HL-60/S4 treated with phorbol 12-myristate 13-acetate at 8.2 ng/mL for 4 days and 3 days (cell line): ENCODE data around the gene THAP2.
"Not testable (repeated sequence)": the region's sequence is repeated elsewhere in the genome, so short reads cannot be mapped to it uniquely, and the experiment has no call there.

Source experiments
- in situ Hi-C: fragments of 300-500 bp; cut with MboI; formaldehyde crosslinking; loops from 2 replicates; pipeline ENCODE4 v1.15.0; 2022; ENCODE audit warnings: low sequenced_read_pairs

THAP2 gene

GRCh38 chr12:71661977-71662530 lies 2.0 kb upstream of the THAP2 start:
- in situ Hi-C loops: no loop called here

DNA sequence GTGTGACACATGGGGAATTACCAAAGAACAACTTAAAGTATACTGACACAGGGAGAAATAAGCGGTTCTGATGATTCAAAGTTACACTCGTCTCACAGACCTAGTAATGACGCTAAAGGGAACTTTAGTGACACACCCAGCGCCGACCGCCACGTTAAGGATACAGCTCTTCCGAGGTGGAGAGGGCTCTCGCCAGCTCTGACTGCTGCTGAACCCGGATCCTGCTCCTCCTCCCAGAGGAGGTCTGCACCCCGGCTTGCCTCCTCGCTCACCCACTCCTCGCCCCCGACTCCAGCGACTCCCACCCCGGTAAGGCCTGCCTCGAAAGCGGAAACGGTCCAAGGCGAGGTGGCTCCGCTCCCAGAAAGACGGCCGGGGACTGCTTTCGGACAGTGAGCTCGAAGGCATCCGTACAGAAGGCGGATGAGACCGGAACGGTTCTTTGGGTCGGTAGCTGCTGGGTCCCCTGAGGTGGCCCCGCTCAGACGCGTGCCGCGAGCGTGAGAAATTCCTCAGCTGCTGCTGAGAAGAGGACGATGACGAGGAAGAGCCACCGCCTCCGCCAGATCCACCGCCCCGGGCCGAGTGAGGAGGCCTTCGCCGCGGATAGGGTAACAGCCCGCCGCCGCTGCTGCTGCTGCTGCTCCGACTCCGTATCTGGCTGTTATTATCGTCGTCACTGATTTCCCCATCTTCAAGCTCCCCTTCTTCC lies 1.1 kb upstream of the THAP2 start:
- in situ Hi-C loops: no loop called here

DNA sequence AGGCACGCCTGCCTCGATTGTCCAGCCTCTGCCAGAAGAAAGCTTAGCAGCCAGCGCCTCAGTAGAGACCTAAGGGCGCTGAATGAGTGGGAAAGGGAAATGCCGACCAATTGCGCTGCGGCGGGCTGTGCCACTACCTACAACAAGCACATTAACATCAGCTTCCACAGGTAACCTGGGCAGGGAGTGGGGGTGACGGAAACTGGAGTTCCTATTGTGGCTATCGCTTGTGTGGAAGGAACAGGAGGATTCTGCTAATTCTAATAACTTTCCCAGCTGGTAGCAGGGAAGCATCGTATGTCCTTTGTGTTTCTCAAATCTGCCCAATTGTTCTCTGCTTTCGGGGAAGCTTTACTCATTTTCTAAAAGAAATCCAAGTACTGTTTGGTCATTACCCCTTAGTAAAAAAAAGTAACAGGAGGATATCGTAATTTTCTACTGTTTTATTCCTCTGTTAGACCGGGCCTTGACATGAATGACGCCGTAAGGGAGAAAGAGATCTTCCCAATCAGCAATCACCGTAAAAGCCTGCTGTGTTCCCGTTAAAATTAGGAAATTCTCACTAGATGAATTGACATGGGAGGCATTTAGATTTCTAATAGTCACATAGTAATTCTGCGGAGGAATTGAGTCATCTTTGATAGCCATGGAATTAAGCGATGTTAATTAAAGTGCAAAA lies 449 bp downstream of the THAP2 start:
- in situ Hi-C loops: no loop called here

GRCh38 chr12:71665090-71665463 lies 976 bp downstream of the THAP2 start:
- in situ Hi-C loops: no loop called here

- in situ Hi-C loops: no loop called here
These were observed 2.2 kb downstream of the THAP2 start for GRCh38 chr12:71666259-71666658.

DNA sequence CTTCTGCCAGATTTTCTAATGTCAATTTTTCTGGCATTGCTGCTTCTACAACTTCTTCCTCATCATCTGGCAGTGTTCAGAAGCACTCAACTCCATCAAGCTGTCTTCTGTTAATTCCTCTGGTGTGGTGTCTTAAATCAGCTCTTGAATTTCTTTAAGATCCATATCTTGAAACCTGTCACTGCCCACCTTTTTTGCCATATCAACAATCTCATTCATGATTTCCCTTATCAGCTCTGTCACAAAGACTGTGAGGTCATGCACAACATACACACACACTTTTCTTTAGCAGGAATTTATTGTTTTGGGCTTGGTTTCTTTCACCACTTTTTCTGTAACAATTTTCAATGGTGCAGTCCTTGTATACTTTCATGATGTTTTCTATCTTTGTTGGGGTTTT lies 7.2 kb downstream of the THAP2 start:
- in situ Hi-C loops: no loop called here

GRCh38 chr12:71671816-71672215 lies 7.7 kb downstream of the THAP2 start:
- in situ Hi-C loops: no loop called here

DNA sequence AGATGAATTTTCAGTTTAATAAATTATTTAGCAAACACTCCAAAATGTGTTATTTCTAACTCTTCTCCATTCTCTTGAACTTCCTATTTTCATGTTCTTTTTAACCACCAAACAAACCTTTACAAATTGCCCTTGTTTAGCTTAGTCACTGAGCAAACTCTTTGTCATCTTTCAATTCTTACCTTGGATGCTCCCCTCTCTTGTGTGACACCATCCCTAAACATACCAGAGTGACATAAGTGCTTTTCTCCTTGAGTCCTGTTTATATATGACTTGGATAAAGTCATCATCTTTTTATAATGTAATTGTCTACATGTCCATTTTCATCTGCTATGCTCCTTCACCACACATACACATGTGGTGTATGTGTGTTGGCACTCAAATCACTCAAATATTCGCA lies 18.4 kb downstream of the THAP2 start:
- in situ Hi-C loops: no loop called here

- in situ Hi-C loops: no loop called here
These were observed 19.5 kb downstream of the THAP2 start for GRCh38 chr12:71683633-71684032.

GRCh38 chr12:71684081-71684480 lies 20.0 kb downstream of the THAP2 start:
- in situ Hi-C loops: no loop called here

DNA sequence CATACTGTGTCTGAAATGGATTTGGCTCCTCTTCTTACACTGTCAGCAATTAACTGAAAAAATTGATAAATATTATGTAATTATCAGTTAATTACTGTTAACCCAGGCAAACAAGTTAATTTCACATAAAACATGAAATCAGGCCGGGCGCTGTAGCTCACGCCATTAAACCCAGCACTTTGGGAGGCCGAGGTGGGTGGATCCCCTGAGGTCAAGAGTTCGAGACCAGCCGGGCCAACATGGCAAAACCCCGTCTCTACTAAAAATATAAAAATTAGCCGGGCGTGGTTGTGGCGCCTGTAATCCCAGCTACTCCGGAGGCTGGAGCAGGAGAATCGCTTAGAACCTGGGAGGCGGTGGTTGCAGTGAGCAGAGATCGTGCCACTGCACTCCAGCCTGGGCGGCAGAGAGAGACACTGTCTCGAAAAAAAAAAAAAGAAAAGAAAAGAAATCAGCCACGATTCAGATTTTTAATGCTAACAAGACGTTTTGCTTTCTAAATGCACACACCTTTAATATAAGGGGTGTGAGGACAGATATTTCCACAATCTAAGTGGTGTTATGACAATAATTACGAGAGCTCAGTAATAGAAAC lies 21.3 kb downstream of the THAP2 start:
- in situ Hi-C loops: no loop called here

DNA sequence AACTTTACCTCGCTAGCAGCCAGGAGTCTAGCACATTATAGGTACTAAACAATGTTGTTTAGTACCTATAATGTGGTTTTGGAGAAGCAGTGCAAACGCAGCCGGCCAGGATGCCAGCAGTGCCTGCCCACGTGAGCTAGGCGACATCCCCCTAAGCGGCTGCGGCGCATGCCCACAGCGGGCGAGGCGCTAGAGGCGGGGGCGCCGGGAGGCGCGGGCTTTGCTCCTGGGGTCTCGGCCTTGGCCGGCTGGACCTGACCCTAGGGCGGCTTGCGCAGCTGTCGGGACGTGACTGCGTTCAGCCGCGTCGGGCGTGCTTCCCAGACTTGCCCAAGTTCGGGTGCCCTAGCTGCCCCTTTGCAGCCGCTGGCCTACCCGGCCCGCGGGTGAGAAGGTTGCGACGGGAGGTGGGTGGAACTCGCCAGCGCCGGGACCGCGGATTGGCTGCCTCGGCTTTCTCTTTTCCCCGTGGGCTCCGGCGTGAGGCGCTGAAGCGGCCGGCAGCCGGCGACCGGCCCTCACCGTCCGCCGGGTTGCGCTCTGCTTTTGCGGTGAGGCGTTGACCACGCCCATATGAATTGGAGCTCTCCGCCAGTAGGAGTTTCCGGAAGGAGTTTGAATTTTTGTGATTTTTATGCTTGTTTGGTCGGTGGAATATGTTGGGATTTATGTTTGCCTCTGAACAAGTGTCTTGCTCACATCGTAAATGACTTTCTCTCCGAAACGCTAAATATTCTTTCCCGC lies 22.0 kb downstream of the THAP2 start, which contains the start of gene TMEM19:
TSS of gene TMEM19 (plus strand) at position 169 of the 744 bp plus-strand sequence. CDS start 599 bp downstream, outside the sequence.
- in situ Hi-C loops: no loop called here

- in situ Hi-C loops: no loop called here
These were observed 22.5 kb downstream of the THAP2 start for GRCh38 chr12:71686658-71687025.

DNA sequence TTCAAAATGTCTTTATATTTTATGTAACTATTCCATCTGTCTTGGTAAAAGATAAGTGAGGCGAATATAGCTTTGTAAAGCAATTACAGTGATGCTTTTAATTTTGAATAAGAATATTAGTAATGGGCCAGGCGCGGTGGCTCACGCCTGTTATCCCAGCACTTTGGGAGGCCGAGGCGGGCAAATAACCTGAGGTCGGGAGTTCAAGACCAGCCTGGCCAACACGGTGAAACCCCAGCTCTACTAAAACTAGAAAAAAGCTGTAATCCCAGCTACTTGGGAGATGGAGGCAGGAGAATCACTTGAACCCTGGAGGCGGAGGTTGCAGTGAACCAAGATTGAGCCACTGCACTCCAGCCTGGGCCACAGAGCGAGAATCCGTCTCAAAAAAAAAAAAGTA lies 23.1 kb downstream of the THAP2 start:
- in situ Hi-C loops: not testable (repeated sequence)

GRCh38 chr12:71688961-71689570 lies 25.0 kb downstream of the THAP2 start:
- in situ Hi-C loops: no loop called here

- in situ Hi-C loops: no loop called here
These were observed 27.5 kb downstream of the THAP2 start for GRCh38 chr12:71691504-71692129.

DNA sequence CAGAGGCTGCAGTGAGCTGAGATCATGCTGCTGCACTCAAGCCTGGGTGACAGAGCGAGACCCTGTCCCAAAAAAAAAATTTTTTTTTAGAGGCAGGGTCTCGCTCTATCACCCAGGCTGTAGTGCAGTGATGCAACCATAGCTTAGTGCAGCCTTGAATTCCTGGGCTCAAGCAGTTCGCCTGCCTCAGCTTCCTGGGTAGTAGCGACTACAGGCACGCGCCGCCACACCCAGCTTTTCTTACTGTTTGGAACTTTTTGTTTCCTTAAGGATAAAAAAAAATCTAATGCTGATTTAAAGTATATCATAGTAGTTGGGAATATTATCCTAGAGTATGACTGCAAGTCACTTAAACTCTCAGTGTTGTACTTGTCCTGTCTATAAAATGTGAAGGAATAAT lies 29.0 kb downstream of the THAP2 start:
- in situ Hi-C loops: no loop called here

DNA sequence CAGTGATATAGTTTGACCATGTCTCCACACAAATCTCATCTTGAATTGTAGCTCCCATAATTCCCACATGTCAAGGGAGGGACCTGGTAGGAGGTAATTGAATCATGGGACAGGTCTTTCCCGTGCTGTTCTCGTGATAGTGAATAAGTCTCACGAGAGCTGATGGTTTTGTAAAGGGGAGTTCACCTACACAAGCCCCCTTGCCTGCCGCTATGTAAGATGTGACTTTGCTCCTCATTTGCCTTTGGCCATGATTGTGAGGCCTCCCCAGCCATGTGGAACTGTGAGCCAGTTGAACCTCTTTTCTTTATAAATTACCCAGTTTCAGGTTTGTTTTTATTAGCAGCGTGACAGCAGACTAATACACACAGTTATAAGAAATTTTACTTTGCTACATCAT lies 29.6 kb downstream of the THAP2 start:
- in situ Hi-C loops: not testable (repeated sequence)

- in situ Hi-C loops: no loop called here
These were observed 30.2 kb downstream of the THAP2 start for GRCh38 chr12:71694099-71694820.

DNA sequence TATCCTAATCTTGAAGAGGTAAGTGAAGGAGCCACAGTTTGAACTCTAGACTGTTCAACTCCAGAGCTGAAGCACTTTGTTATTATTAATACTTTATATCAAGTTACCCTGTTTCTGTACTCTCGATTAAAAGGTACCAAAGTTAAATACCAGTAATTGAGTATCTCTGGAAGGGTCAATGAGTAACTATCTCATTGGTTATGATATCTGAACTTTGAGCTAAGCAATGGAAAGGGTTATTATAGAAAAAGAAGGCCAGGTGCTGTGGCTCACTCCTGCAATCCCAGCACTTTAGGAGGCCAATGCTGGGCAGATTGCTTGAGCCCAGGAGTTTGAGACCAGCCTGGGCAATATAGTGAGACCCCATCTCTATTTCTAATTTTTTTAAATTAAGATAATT lies 31.7 kb downstream of the THAP2 start:
- in situ Hi-C loops: no loop called here
